A549 treated with AZD9567 at 1 μM for 4 hours (cell line): ENCODE results near the gene GPRIN2. TPM values are rescaled to one million over a fixed set of nuclear protein-coding genes. Genes with fewer than 3 reads are reported as not detected.

Source experiments
- total RNA-seq: library from RNA; stranded (reverse); fragments of 200-300 nt; extraction: Qiagen RNA extraction; gene quantifications from 5 replicates; pipeline ENCODE4 v1.2.3, GENCODE V29; 2022; ENCODE audit not compliant: insufficient read depth

GPRIN2 gene
- 18.1 to 39.9 TPM (median 36.0 TPM) in 5 replicates for total RNA-seq

GRCh38 chr10:46556515-46557318 is at the start of gene GPRIN2:
GPRIN2 (minus strand) TSS chr10:46556658; CDS start chr10:46550736, 5,922 bp downstream.

GRCh38 chr10:46578474-46579178 is 22.2 kb upstream of the GPRIN2 start, which contains the start of gene SYT15:
SYT15 (plus strand) TSS chr10:46579128; CDS start chr10:46579169, 41 bp downstream.

Other genes starting within 250 kb of the GPRIN2 start
- gene ANXA8L1, start 180.9 kb downstream of the GPRIN2 start, total RNA-seq, result 83.7 to 117 TPM (median 95.3 TPM) in 5 replicates
- gene NPY4R, start 90.7 kb downstream of the GPRIN2 start, total RNA-seq, result 30.2 to 48.2 TPM (median 37.4 TPM) in 5 replicates
- gene SYT15, start 22.5 kb upstream of the GPRIN2 start, total RNA-seq, result 1.9 to 3.0 TPM (median 2.3 TPM) in 5 replicates